ENCODE measurements around the gene TEX30.

- TF ChIP-seq CTCF (conservative IDR thresholded peaks at IDR 0.05; ENCODE audit: low read length) (no peak), EZH2phosphoT487 (IDR thresholded peaks at IDR 0.05; ENCODE audit: borderline replicate concordance) (no peak)
Observed at GRCh38 chr13:102784483-102784882, 10.9 kb upstream of the TEX30 start.

Measured in Loucy (cell line).